K562 (cell line): ENCODE measurements around the gene ZNF556. TPM values are rescaled to one million over a fixed set of nuclear protein-coding genes. Genes with fewer than 3 reads are reported as not detected.

Experiments
- BHLHE40 ChIP-seq: IDR thresholded peaks from 2 replicates; pipeline ENCODE4 v1.6.1; 2011; ENCODE audit warnings: low read length, improper control_type of control experiment
- CBFA2T2 ChIP-seq: fragments of 450-650 bp; conservative IDR thresholded peaks from 2 replicates; pipeline ENCODE4 v1.6.1; 2017; ENCODE audit warnings: mild to moderate bottlenecking
- CHD4 ChIP-seq: fragments of 200-600 bp; sonication (generic); IDR thresholded peaks from 3 replicates; pipeline ENCODE4 v1.6.1; 2012; ENCODE audit warnings: low read depth, mild to moderate bottlenecking, mixed read lengths, low read length, inconsistent platforms; ENCODE audit not compliant: insufficient read depth, insufficient replicate concordance, poor library complexity, severe bottlenecking
- E4F1 ChIP-seq: fragments of 250-450 bp; sonication (Bioruptor Pico); IDR thresholded peaks from 2 replicates; pipeline ENCODE4 v1.5.0; 2021; ENCODE audit warnings: mild to moderate bottlenecking, borderline replicate concordance
- ELK1 ChIP-seq: sonication (generic); formaldehyde crosslinking; IDR thresholded peaks from 2 replicates; pipeline ENCODE4 v1.8.1; 2022; ENCODE audit warnings: missing genetic modification reagents
- HOXB6 ChIP-seq: fragments of 250-450 bp; sonication (Bioruptor Pico); IDR thresholded peaks from 2 replicates; pipeline ENCODE4 v1.5.1; 2022; ENCODE audit warnings: mild to moderate bottlenecking, borderline replicate concordance
- PBX2 ChIP-seq, 2 experiments: IDR thresholded peaks in 1 of 2; conservative IDR thresholded peaks in 1 of 2; 2 replicates each; pipeline ENCODE4 v1.6.1; 2016; ENCODE audit warnings: low read depth in 2 of 2, mild to moderate bottlenecking in 1 of 2, missing compliant biosample characterization in 1 of 2, missing genetic modification characterization in 1 of 2, moderate library complexity in 1 of 2
- PHB2 ChIP-seq: fragments of 450-650 bp; IDR thresholded peaks from 2 replicates; pipeline ENCODE4 v1.6.1; 2017; ENCODE audit warnings: low read depth
- POLR2A ChIP-seq: fragments of 450-650 bp; conservative IDR thresholded peaks from 2 replicates; pipeline ENCODE4 v1.6.1; 2016
- PRDM10 ChIP-seq: fragments of 450-650 bp; IDR thresholded peaks from 2 replicates; pipeline ENCODE4 v1.6.1; 2018; ENCODE audit not compliant: partially characterized antibody
- SMAD4 ChIP-seq: fragments of 250-450 bp; sonication (Bioruptor Pico); conservative IDR thresholded peaks from 2 replicates; pipeline ENCODE4 v1.8.0; 2021; ENCODE audit warnings: inconsistent platforms, mild to moderate bottlenecking, moderate library complexity
- SRSF3 ChIP-seq: fragments of 200-400 bp; formaldehyde crosslinking; IDR thresholded peaks from 2 replicates; pipeline ENCODE4 v1.6.1; 2016; ENCODE audit warnings: mild to moderate bottlenecking, low read length, moderate library complexity; ENCODE audit not compliant: insufficient read depth
- TAF9B ChIP-seq: fragments of 450-650 bp; IDR thresholded peaks from 2 replicates; pipeline ENCODE4 v1.6.1; 2018; ENCODE audit warnings: mild to moderate bottlenecking; ENCODE audit not compliant: partially characterized antibody
- USF2 ChIP-seq: sonication (generic); formaldehyde crosslinking; IDR thresholded peaks from 2 replicates; pipeline ENCODE4 v1.5.0; 2020; ENCODE audit warnings: missing genetic modification reagents
- ZNF134 ChIP-seq: fragments of 250-450 bp; sonication (Bioruptor Pico); conservative IDR thresholded peaks from 2 replicates; pipeline ENCODE4 v1.4.0; 2020
- ZNF644 ChIP-seq: fragments of 200-800 bp; sonication (Bioruptor generic); IDR thresholded peaks from 2 replicates; pipeline ENCODE4 v1.6.1; 2016; ENCODE audit warnings: low read depth, missing genetic modification characterization, missing compliant biosample characterization
- polyA plus RNA-seq, 8 experiments: library from polyadenylated mRNA; depleted of rRNA in 4 of 8; stranded (reverse) in 5 of 8; unstranded in 3 of 8; fragments of >200 nt; fragmentation: Nextera tagmentation in 2 of 8; fragmentation: Illumina TruSeq in 1 of 8; extraction: Ambion mirVana in 2 of 8; extraction: Trizol in 1 of 8; gene quantifications; 2 replicates each; pipeline versions ENCODE4 v1.2.1 to v1.2.3, GENCODE V29; 2011 to 2014; ENCODE audit warnings: inconsistent platforms in 1 of 8, missing spikeins in 1 of 8
- total RNA-seq, 7 experiments: library from RNA; depleted of rRNA in 6 of 7; stranded (reverse); fragments of >200 nt in 6 of 7; fragmentation: Illumina TruSeq in 2 of 7; extraction: Trizol in 2 of 7; gene quantifications; 2 replicates each; pipeline versions ENCODE4 v1.2.1 to v1.2.3, GENCODE V29; 2011 to 2021; ENCODE audit warnings: low replicate concordance in 1 of 7

Gene ZNF556
- total and polyA plus RNA-seq, 9 of the 15 experiments (the other 6 are each of a cell fraction or from before 2014, with no cell fraction given), result 0.01 to 0.36 (median 0.10) TPM; not detected in 1

- TF ChIP-seq CHD4, result no peak
- no peak for TF ChIP-seq CBFA2T2
- TF ChIP-seq PBX2 (CRISPR knock-in tag; IDR thresholded peaks at IDR 0.05; ENCODE audit: low read depth), result no peak
- TF ChIP-seq PBX2 (tag; conservative IDR thresholded peaks at IDR 0.05; ENCODE audit: low read depth), result no peak
- peak; percentile 38; the same call in 1 of the 2 replicates for TF ChIP-seq USF2 (CRISPR knock-in tag)
- TF ChIP-seq TAF9B, result no peak
- TF ChIP-seq ELK1 (CRISPR knock-in tag), result no peak
- TF ChIP-seq PHB2, result no peak
- peak; percentile 44; the same call in 1 of the 2 replicates for TF ChIP-seq ZNF134 (CRISPR knock-in tag)
- TF ChIP-seq SRSF3, result no peak
- TF ChIP-seq HOXB6, result no peak
- TF ChIP-seq SMAD4 (CRISPR knock-in tag), result peak; percentile 82
- peak; percentile 50; the same call in 1 of the 2 replicates for TF ChIP-seq POLR2A
- TF ChIP-seq PRDM10, result peak; percentile 66
- peak; percentile 59; the same call in 1 of the 2 replicates for TF ChIP-seq BHLHE40
- peak; percentile 8; the same call in 1 of the 2 replicates for TF ChIP-seq E4F1 (CRISPR knock-in tag)
- 0 out of 2 replicates have a peak, but pooled peaks have one; percentile 59 for TF ChIP-seq ZNF644 (tag)
Measured at GRCh38 chr19:2819540-2820111, 47.5 kb upstream of the ZNF556 start, which contains the start of gene ZNF554 (continued).
